Pancreas (tissue), 10 donors: ENCODE results near the gene ISOC2. TPM values are rescaled to one million over a fixed set of nuclear protein-coding genes. Genes with fewer than 3 reads are reported as not detected.
"Not testable (repeated sequence)": the region's sequence is repeated elsewhere in the genome, so short reads cannot be mapped to it uniquely, and the experiment has no call there.

Experiments used
- ATAC-seq, 4 donors: fragments of 200-7000 bp; cut with Tn5 transposase; one replicate each; pipeline versions ENCODE4 v1.8.0 to v1.9.1; 2020; ENCODE audit warnings: mild to moderate bottlenecking in 4 of 4, moderate library complexity in 4 of 4
- DNase-seq, 6 donors: peaks; one replicate each; pipeline ENCODE4 v3.0.0-alpha.2; 2020
- FAIRE-seq: peaks from 2 replicates; lab custom pipeline; 2012; peaks lifted over from hg19 to GRCh38; lab: Jason Lieb, UNC
- H3K27ac ChIP-seq, 4 donors: fragments of 200-600 bp; sonication (generic); 1 replicate in 3 of 4; 2 replicates in 1 of 4; pipeline versions ENCODE4 v1.5.0 to v1.8.0; 2020
- H3K27me3 ChIP-seq, 4 donors: fragments of 200-600 bp; one replicate each; pipeline ENCODE4 v1.8.0; 2021
- H3K36me3 ChIP-seq, 3 donors: fragments of 200-600 bp; sonication (generic) in 1 of 3; one replicate each; pipeline versions ENCODE4 v1.5.0 to v1.8.0; 2020 to 2021
- H3K4me1 ChIP-seq, 3 donors: fragments of 200-600 bp; one replicate each; pipeline ENCODE4 v1.8.0; 2021
- H3K4me3 ChIP-seq, 4 donors: fragments of 200-600 bp; sonication (generic) in 2 of 4; one replicate each; pipeline versions ENCODE4 v1.5.0 to v1.8.0; 2020 to 2021
- H3K9me3 ChIP-seq, 4 donors: fragments of 200-600 bp; one replicate each; pipeline ENCODE4 v1.8.0; 2021
- whole genome bisulfite sequencing, 2 donors: extraction: QIAGEN DNeasy Blood & Tissue Kit; methylation state at CpG; one replicate each; pipeline ENCODE4 v1.1.7; 2013; 5-methylcytosine and 5-hydroxymethylcytosine counted together
- intact Hi-C, 3 donors: fragments of 100-400 bp; cut with DNase I; formaldehyde crosslinking; loops; one replicate each; pipeline versions ENCODE4 v1.11.1 to v1.14.2; 2022
- polyA plus RNA-seq, 2 donors: library from polyadenylated mRNA; stranded (reverse); fragments of 200-250 nt; gene quantifications; one replicate each; pipeline ENCODE4 v1.2.3, GENCODE V29; 2013
- total RNA-seq, 6 donors: library from RNA; stranded (reverse); fragmentation: NEBNext Ultra II Directional in 4 of 6; extraction: Animal tissue kit (Norgen Biotek cat#: 25700) in 4 of 6; gene quantifications; one replicate each; pipeline versions ENCODE4 v1.2.1 to v1.2.4, GENCODE V29; 2021 to 2023
- TF ChIP-seq, protein P1 (sequence below), 4 donors: fragments of 200-600 bp; sonication (generic) in 3 of 4; IDR thresholded peaks; one replicate each; pipeline versions ENCODE4 v1.5.0 to v1.8.0; 2021; ENCODE audit warnings: antibody characterized with exemption in 4 of 4
- donor health status: healthy with polysubstance abuse.
- donor health status: DM: no; HTN: no; CAD: no; lungs with moderate emphysema.
- donor health status: DM: no; HTN: no; CAD: no.
- donor health status: control.
- donor health status: control.
- donor health status: Bipolar disorder and iron deficiency.
- donor health status: DM: yes; HTN: yes; CAD: no.
- donor health status: DM: no; HTN: no; CAD: no.
- donor health status: DM: no; HTN: no; CAD: no.
- donor health status: DM: yes; HTN: yes; CAD: no.

The ISOC2 gene
- total and polyA plus RNA-seq, 8 donors, result 13.0 to 43.9 (median 21.8) TPM

- Histone ChIP-seq H3K27ac (no peak overlapping the region), H3K9me3 (no peaks in the 10 kb centered on the region), H3K27me3 (no peaks in the 10 kb centered on the region), H3K4me3 (no peak overlapping the region), H3K36me3 (no peaks in the 10 kb centered on the region), H3K4me1 (no peaks in the 10 kb centered on the region)
- ATAC-seq (no peak), FAIRE-seq (no peak), DNase-seq (no peak)
- TF ChIP-seq, protein P1, sequence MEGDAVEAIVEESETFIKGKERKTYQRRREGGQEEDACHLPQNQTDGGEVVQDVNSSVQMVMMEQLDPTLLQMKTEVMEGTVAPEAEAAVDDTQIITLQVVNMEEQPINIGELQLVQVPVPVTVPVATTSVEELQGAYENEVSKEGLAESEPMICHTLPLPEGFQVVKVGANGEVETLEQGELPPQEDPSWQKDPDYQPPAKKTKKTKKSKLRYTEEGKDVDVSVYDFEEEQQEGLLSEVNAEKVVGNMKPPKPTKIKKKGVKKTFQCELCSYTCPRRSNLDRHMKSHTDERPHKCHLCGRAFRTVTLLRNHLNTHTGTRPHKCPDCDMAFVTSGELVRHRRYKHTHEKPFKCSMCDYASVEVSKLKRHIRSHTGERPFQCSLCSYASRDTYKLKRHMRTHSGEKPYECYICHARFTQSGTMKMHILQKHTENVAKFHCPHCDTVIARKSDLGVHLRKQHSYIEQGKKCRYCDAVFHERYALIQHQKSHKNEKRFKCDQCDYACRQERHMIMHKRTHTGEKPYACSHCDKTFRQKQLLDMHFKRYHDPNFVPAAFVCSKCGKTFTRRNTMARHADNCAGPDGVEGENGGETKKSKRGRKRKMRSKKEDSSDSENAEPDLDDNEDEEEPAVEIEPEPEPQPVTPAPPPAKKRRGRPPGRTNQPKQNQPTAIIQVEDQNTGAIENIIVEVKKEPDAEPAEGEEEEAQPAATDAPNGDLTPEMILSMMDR (IDR thresholded peaks at IDR 0.05), result no peak
- 51 to 55% methylated on average over 5 of the region's 5 CpGs for WGBS, 2 donors
- intact Hi-C loops, result loop anchor here in 2 of 3 donors (5.0 to 10.0 kb wide), 2 partner anchors 275 to 277 kb away; partner anchors contain the start of gene TNNT1 (in 1 of the 2)
Observed at GRCh38 chr19:55419624-55420236, 41.7 kb downstream of the ISOC2 start.

- FAIRE-seq (no peak), ATAC-seq (no peak)
- WGBS, 2 donors, result 38 to 48% methylated on average over 5 of the region's 5 CpGs
Observed at GRCh38 chr19:55419103-55419502, 42.3 kb downstream of the ISOC2 start.

DNA sequence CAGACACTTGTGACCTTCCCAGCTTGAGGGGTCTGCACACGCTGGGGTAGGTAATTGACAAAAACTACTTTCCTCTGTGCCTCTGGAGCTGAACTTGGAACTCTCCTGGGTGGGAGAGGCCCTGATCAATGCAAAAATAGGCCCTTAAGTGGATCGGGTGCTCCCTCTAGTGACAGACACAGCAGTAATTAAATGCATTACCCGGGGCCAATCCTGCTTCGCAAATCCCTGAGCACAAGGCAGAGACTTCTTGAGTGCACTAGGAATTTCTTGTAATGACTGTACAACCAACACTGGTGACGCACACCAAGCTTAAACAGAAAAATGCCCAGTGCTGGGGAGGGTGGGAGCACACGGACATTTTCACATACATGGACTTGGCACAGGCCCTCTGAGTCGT is 43.3 kb downstream of the ISOC2 start:
- Histone ChIP-seq H3K27ac (no peak overlapping the region), H3K27me3 (no peaks in the 10 kb centered on the region), H3K4me1 (no peaks in the 10 kb centered on the region), H3K36me3 (no peaks in the 10 kb centered on the region), H3K4me3 (no peak overlapping the region), H3K9me3 (no peaks in the 10 kb centered on the region)
- intact Hi-C loops, result loop anchor here in 2 of 3 donors (5.0 to 10.0 kb wide), 2 partner anchors 273 to 276 kb away; partner anchors contain the start of gene TNNT1 (in 1 of the 2)
- TF ChIP-seq, protein P1 (IDR thresholded peaks at IDR 0.05), result peak in 2 of 4 donors; percentile 36 to 55
- peak; percentile 75 to 99 (median 94) for ATAC-seq
- WGBS, 2 donors, result 10 to 14% methylated on average over 7 of the region's 7 CpGs
- FAIRE-seq, result no peak
- peak in 3 of 6 donors; percentile 40 to 68 (median 45) for DNase-seq

More at GRCh38 chr19:55419103-55419502, 42.3 kb downstream of the ISOC2 start:
- Histone ChIP-seq H3K36me3 (no peaks in the 10 kb centered on the region), H3K4me3 (no peak overlapping the region), H3K27me3 (no peaks in the 10 kb centered on the region), H3K9me3 (no peaks in the 10 kb centered on the region), H3K27ac (no peak overlapping the region), H3K4me1 (no peaks in the 10 kb centered on the region)
- TF ChIP-seq, protein P1 (IDR thresholded peaks at IDR 0.05), result no peak
- DNase-seq, result no peak
- intact Hi-C loops, result loop anchor here in 2 of 3 donors (5.0 to 10.0 kb wide), 2 partner anchors 274 to 277 kb away; partner anchors contain the start of gene TNNT1 (in 1 of the 2)

GRCh38 chr19:55410168-55410567 is 51.3 kb downstream of the ISOC2 start:
- DNase-seq, result no peak
- no peak for FAIRE-seq
- 91 to 92% methylated on average over 2 of the region's 2 CpGs for WGBS, 2 donors
- H3K27me3 ChIP-seq, result no peaks in the 10 kb centered on the region
- no peak overlapping the region for H3K27ac ChIP-seq
- intact Hi-C loops, result loop anchor here in 1 of 3 donors (10.0 kb wide), 1 partner anchor 265 kb away; the partner anchor contains the start of gene TNNT1
- ATAC-seq, result no peak
- no peaks in the 10 kb centered on the region for H3K36me3 ChIP-seq
- TF ChIP-seq, protein P1 (IDR thresholded peaks at IDR 0.05), result no peak
- H3K9me3 ChIP-seq, result no peaks in the 10 kb centered on the region
- peaks cover 0 to 4% (median 0%) of the 10 kb centered on the region in 3 donors for H3K4me1 ChIP-seq
- H3K4me3 ChIP-seq, result no peak overlapping the region

GRCh38 chr19:55409179-55409578 is 52.3 kb downstream of the ISOC2 start:
- H3K27me3 ChIP-seq, H3K27ac ChIP-seq, H3K9me3 ChIP-seq, H3K4me3 ChIP-seq, H3K36me3 ChIP-seq, H3K4me1 ChIP-seq, FAIRE-seq, DNase-seq, ATAC-seq: not testable (repeated sequence)
- intact Hi-C loops, result loop anchor here in 1 of 3 donors (10.0 kb wide), 1 partner anchor 114 kb away; no protein-coding TSS in a partner anchor
- WGBS, 2 donors, result 96% methylated on average over 8 of the region's 8 CpGs
